Neuronal stem cell (in vitro differentiated cells): ENCODE results near the gene PLA2G4E.
A peak's percentile ranks its signal among the peaks of the same experiment; 100 is the strongest.

ENCODE experiments used
- DNase-seq: peaks from one replicate; pipeline ENCODE4 v3.0.0-alpha.2; 2013; ENCODE audit warnings: low spot score
- H2AFZ ChIP-seq: one replicate; pipeline ENCODE4 v1.6.1; 2013; ENCODE audit warnings: mild to moderate bottlenecking, low read length, inconsistent platforms
- H2AK5ac ChIP-seq: 2 replicates; pipeline ENCODE4 v1.6.1; 2013; ENCODE audit warnings: low read depth, mild to moderate bottlenecking, inconsistent platforms, low read length, moderate library complexity, mixed read lengths
- H2BK120ac ChIP-seq: 2 replicates; pipeline ENCODE4 v1.6.1; 2013; ENCODE audit warnings: low read depth, mild to moderate bottlenecking, inconsistent platforms, low read length, moderate library complexity, mixed read lengths
- H2BK12ac ChIP-seq: one replicate; pipeline ENCODE4 v1.6.1; 2013; ENCODE audit warnings: low read length, inconsistent platforms
- H2BK15ac ChIP-seq: 2 replicates; pipeline ENCODE4 v1.6.1; 2013; ENCODE audit warnings: mild to moderate bottlenecking, low read length, inconsistent platforms, mixed read lengths
- H2BK5ac ChIP-seq: one replicate; pipeline ENCODE4 v1.6.1; 2013; ENCODE audit warnings: inconsistent platforms, mild to moderate bottlenecking, low read length, moderate library complexity
- H3K14ac ChIP-seq: one replicate; pipeline ENCODE4 v1.6.1; 2013; ENCODE audit warnings: low read length, inconsistent platforms
- H3K18ac ChIP-seq: 2 replicates; pipeline ENCODE4 v1.6.1; 2013; ENCODE audit warnings: low read length, inconsistent platforms
- H3K23ac ChIP-seq: 2 replicates; pipeline ENCODE4 v1.6.1; 2013; ENCODE audit warnings: low read depth, mild to moderate bottlenecking, mixed read lengths, low read length, inconsistent platforms; ENCODE audit not compliant: poor library complexity
- H3K27ac ChIP-seq: replicated peaks from 3 replicates; pipeline ENCODE4 v1.5.1; 2013; ENCODE audit warnings: low read length, inconsistent platforms
- H3K27me3 ChIP-seq, 3 experiments: 2 replicates each; pipeline ENCODE4 v1.6.1; 2013; ENCODE audit warnings: low read length in 3 of 3, mild to moderate bottlenecking in 2 of 3, inconsistent platforms in 1 of 3, low read depth in 1 of 3, mixed read lengths in 1 of 3, moderate library complexity in 1 of 3; ENCODE audit not compliant: control insufficient read depth in 3 of 3, insufficient read depth in 3 of 3
- H3K36me3 ChIP-seq, 2 donors: replicated peaks in 1 of 2; 2 replicates each; pipeline ENCODE4 v1.6.1; 2013; ENCODE audit warnings: low read length in 2 of 2; ENCODE audit not compliant: control insufficient read depth in 2 of 2, insufficient read depth in 2 of 2
- H3K4ac ChIP-seq: 2 replicates; pipeline ENCODE4 v1.6.1; 2013; ENCODE audit warnings: inconsistent platforms, mild to moderate bottlenecking, low read length, moderate library complexity
- H3K4me1 ChIP-seq, 2 donors: 1 replicate in 1 of 2; 2 replicates in 1 of 2; pipeline ENCODE4 v1.6.1; 2013; ENCODE audit warnings: low read length in 2 of 2, low read depth in 1 of 2; ENCODE audit not compliant: control insufficient read depth in 2 of 2, insufficient read depth in 1 of 2
- H3K4me2 ChIP-seq: one replicate; pipeline ENCODE4 v1.6.1; 2013; ENCODE audit warnings: mild to moderate bottlenecking, low read length, inconsistent platforms; ENCODE audit not compliant: insufficient read depth, poor library complexity, severe bottlenecking
- H3K4me3 ChIP-seq, 2 donors: 2 replicates each; pipeline ENCODE4 v1.5.1; 2013; ENCODE audit warnings: low read length in 2 of 2, mild to moderate bottlenecking in 2 of 2, inconsistent platforms in 1 of 2, moderate library complexity in 1 of 2
- H3K79me1 ChIP-seq: one replicate; pipeline ENCODE4 v1.6.1; 2013; ENCODE audit warnings: low read depth, mild to moderate bottlenecking, inconsistent platforms, low read length, moderate library complexity
- H3K9ac ChIP-seq: one replicate; pipeline ENCODE4 v1.6.1; 2013; ENCODE audit warnings: mild to moderate bottlenecking, low read depth, low read length, inconsistent platforms; ENCODE audit not compliant: poor library complexity
- H3K9me3 ChIP-seq, 2 donors: replicated peaks in 1 of 2; 2 replicates each; pipeline versions ENCODE3 to v1.6.1; 2013; ENCODE audit warnings: low read length in 2 of 2, mild to moderate bottlenecking in 2 of 2, inconsistent platforms in 1 of 2, low read depth in 1 of 2, mixed read lengths in 1 of 2, moderate library complexity in 1 of 2; ENCODE audit not compliant: control insufficient read depth in 2 of 2, insufficient read depth in 1 of 2
- H4K8ac ChIP-seq: one replicate; pipeline ENCODE4 v1.6.1; 2013; ENCODE audit warnings: low read depth, mild to moderate bottlenecking, inconsistent platforms, low read length, moderate library complexity
- H4K91ac ChIP-seq: one replicate; pipeline ENCODE4 v1.6.1; 2013; ENCODE audit warnings: low read length, low read depth, mild to moderate bottlenecking, inconsistent platforms; ENCODE audit not compliant: poor library complexity
- WGBS, 2 donors: extraction: QIAGEN DNeasy Blood & Tissue Kit; methylation state at CpG; one replicate each; pipeline ENCODE4 v1.1.7; 2013; ENCODE audit warnings: missing lambda C conversion rate in 2 of 2, mixed read lengths in 1 of 2; ENCODE audit not compliant: insufficient read length in 2 of 2, insufficient replicate concordance in 1 of 2; ENCODE audit errors: extremely low coverage in 2 of 2; 5-methylcytosine and 5-hydroxymethylcytosine counted together

PLA2G4E gene

DNA sequence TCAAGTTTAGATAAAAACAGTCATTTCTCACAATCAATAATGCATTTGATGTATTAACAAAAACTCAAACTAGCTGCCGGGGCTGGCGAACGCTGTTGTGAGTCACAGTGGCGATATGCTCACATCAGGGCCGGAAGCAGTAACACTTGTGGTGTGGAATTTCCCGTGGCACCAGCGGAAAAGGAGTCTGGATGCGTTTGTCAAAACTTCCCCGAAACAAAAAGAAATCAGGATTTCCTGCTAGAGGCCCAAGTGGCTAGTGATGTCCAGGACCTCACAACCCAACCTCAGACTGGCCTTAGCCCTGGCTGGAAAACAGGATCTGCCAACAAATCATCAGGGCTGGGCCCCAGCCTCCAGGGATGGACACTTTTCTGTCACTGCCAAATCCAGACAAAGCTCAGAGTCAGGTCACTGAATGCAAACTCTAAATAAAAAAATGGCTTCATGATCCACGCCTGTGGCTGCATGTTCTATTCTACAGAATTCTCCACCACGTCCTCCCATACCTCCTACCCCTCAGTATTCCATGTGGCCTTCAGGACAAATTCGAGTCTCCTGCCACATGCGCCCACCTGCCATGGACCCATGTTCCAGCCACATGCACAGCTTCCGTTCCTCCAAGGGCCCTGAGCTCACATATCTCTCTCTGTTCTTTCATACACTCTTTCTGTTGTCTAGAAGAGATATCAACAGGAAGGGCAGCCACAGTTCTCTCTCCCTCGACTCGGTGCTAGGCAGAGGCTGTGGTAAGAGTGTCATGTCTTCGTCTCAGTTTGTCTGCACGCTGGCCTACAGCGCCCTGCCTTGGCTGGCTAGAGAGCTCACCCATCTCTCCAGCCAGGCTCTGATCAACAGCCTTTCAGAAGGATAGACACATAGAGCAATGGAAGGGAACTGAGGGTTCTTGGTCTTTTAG is 83.9 kb downstream of the PLA2G4E start:
- Histone ChIP-seq H3K36me3 (peaks cover 0 to 2% of the 10 kb centered on the region in 2 donors), H3K4me1 (peaks cover 0 to 33% of the 10 kb centered on the region in 2 donors), H3K9ac (no peak overlapping the region), H3K4me3 (no peak overlapping the region), H3K27me3 (no peaks in the 10 kb centered on the region), H2BK12ac (no peak overlapping the region), H3K23ac (no peak overlapping the region), H2BK15ac (no peak overlapping the region), H2AFZ (no peak overlapping the region), H3K27ac (no peak overlapping the region), H3K9me3 (no peaks in the 10 kb centered on the region), H2BK120ac (no peak overlapping the region), H2AK5ac (no peak overlapping the region), H3K14ac (no peak overlapping the region), H3K4me2 (no peak overlapping the region), H2BK5ac (no peak overlapping the region), H3K4ac (no peak overlapping the region), H4K8ac (no peak overlapping the region), H3K79me1 (peaks cover 3% of the 10 kb centered on the region), H4K91ac (no peak overlapping the region), H3K18ac (peak overlapping the region; percentile 13)
- no CpG with 5 or more reads among the region's 19 CpGs for WGBS, 2 donors
- DNase-seq = no peak

DNA sequence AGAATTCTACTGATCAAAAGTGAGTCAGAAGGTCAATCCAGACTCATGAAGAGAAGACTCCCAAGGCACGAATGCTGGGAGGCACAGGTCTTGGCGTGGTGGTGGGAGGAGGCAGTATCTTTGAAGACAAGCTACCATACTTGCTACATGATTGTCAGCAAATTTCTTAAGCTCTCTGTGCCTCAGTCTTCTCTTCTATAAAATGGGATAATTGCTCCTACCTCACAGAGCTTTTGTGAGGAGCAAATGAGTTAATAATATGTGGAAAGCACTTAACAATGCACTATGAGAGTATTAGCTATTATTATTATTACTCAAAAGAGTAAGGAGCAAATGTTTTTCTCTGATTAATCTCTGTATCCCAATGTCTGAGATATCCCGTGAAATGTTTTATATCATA is 84.7 kb downstream of the PLA2G4E start:
- H2AFZ ChIP-seq = no peak overlapping the region
- no peak overlapping the region for H2AK5ac ChIP-seq
- no peaks in the 10 kb centered on the region for H3K27me3 ChIP-seq
- WGBS, 2 donors = no CpG with 5 or more reads among the region's 3 CpGs
- H3K9ac ChIP-seq = no peak overlapping the region
- H2BK120ac ChIP-seq = no peak overlapping the region
- H4K91ac ChIP-seq = no peak overlapping the region
- H3K4me1 ChIP-seq = peaks cover 0 to 28% of the 10 kb centered on the region in 2 donors
- no peak overlapping the region for H2BK15ac ChIP-seq
- no peak overlapping the region for H3K27ac ChIP-seq
- no peak overlapping the region for H4K8ac ChIP-seq
- no peak overlapping the region for H3K23ac ChIP-seq
- no peaks in the 10 kb centered on the region for H3K9me3 ChIP-seq
- peaks cover 3% of the 10 kb centered on the region for H3K79me1 ChIP-seq
- no peak for DNase-seq
- H3K4ac ChIP-seq = no peak overlapping the region
- H3K36me3 ChIP-seq = peaks cover 0 to 2% of the 10 kb centered on the region in 2 donors
- no peak overlapping the region for H3K18ac ChIP-seq
- H3K14ac ChIP-seq = no peak overlapping the region
- no peak overlapping the region for H3K4me3 ChIP-seq
- no peak overlapping the region for H3K4me2 ChIP-seq
- H2BK5ac ChIP-seq = no peak overlapping the region
- H2BK12ac ChIP-seq = no peak overlapping the region

DNA sequence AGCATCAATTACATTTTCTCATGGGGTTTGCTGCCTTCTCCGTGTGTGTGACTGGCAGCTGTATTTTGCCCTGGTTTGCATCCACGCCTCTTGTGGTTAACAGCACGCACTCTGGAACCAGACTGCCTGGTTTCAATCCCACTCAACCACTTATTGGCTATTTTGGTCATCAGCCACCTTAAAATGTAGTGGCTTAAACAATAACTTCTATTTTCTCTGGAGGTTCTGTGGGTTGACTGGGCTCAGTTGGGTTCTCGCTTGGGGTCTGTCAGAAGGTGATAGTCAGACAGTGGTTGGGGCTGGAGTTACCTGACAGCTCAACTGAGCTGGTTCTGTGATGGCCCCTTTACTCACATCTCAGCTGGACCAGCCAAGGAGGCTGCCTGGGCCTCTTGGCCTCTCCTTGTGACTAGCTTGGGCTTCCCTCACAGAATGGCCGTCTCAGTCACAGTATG is 85.2 kb downstream of the PLA2G4E start:
- Histone ChIP-seq H3K27ac (no peak overlapping the region), H3K14ac (no peak overlapping the region), H3K9me3 (no peaks in the 10 kb centered on the region), H2BK5ac (no peak overlapping the region), H3K36me3 (peaks cover 0 to 2% of the 10 kb centered on the region in 2 donors), H3K4me2 (no peak overlapping the region), H3K23ac (no peak overlapping the region), H3K9ac (no peak overlapping the region), H2BK15ac (no peak overlapping the region), H2BK120ac (no peak overlapping the region), H3K4ac (no peak overlapping the region), H2AK5ac (no peak overlapping the region), H4K91ac (no peak overlapping the region), H2AFZ (no peak overlapping the region), H4K8ac (no peak overlapping the region), H3K4me3 (no peak overlapping the region), H3K18ac (no peak overlapping the region), H3K27me3 (no peaks in the 10 kb centered on the region), H3K79me1 (peaks cover 3% of the 10 kb centered on the region), H2BK12ac (no peak overlapping the region), H3K4me1 (peaks cover 0 to 28% of the 10 kb centered on the region in 2 donors)
- WGBS, 2 donors = no CpG with 5 or more reads among the region's 5 CpGs
- no peak for DNase-seq

DNA sequence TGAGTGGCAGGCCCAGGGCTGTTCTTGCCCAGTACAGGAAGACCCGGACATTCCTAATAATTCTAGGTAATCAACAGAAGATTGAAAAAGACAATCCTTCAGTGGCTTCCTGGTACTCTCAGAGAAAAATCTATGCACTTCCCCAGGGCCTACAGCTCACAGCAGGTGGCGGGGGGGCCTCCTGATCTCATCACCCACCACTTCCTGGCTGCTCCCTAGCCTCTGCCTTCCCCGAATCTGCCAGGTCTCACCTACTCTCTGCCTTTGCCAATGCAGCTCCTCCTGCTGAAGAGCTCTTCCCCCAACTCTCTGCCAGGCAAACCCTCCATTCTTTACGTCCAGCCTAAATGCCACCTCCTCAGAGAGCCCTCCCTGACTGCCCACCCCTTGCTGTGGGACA is 86.0 kb downstream of the PLA2G4E start:
- DNase-seq = no peak
- Histone ChIP-seq H3K14ac (no peak overlapping the region), H3K36me3 (no peaks in the 10 kb centered on the region), H3K79me1 (peaks cover 3% of the 10 kb centered on the region), H3K27ac (no peak overlapping the region), H3K9ac (no peak overlapping the region), H2BK5ac (no peak overlapping the region), H2BK120ac (no peak overlapping the region), H3K4ac (no peak overlapping the region), H2BK15ac (no peak overlapping the region), H3K4me1 (peaks cover 0 to 26% of the 10 kb centered on the region in 2 donors), H3K4me3 (no peak overlapping the region), H2BK12ac (no peak overlapping the region), H3K18ac (no peak overlapping the region), H3K27me3 (no peaks in the 10 kb centered on the region), H3K4me2 (no peak overlapping the region), H3K23ac (no peak overlapping the region), H2AK5ac (no peak overlapping the region), H2AFZ (no peak overlapping the region), H4K91ac (no peak overlapping the region), H3K9me3 (no peaks in the 10 kb centered on the region), H4K8ac (no peak overlapping the region)
- no CpG with 5 or more reads among the region's 4 CpGs for WGBS, 2 donors
